HepG2 (cell line): ENCODE measurements around the gene CTCF. TPM values are rescaled to one million over a fixed set of nuclear protein-coding genes. Genes with fewer than 3 reads are reported as not detected.

Source experiments
- ATAC-seq: fragments of 200-7000 bp; cut with Tn5 transposase; 3 replicates; pipeline ENCODE4 v1.9.1; 2020; ENCODE audit warnings: mild to moderate bottlenecking, moderate library complexity
- BruUV-seq: library from RNA; stranded (reverse); fragments of 400-500 nt; replicated peaks from 2 replicates; lab custom pipeline; 2021; lab: Mats Ljungman, UMichigan
- CTCF ChIA-PET: fragments of 300-600 bp; formaldehyde crosslinking; extraction: SDS; loops from one replicate; lab custom pipeline; 2021; ENCODE audit warnings: low total read pairs, inconsistent platforms, low intra/inter-chr PET ratio; lab: Yijun Ruan, JAX
- POLR2A ChIA-PET: fragments of 350-600 bp; sonication (Branson Sonifier 250); formaldehyde crosslinking; loops from one replicate; lab custom pipeline; 2020; ENCODE audit warnings: antibody characterized with exemption, inconsistent platforms; lab: Yijun Ruan, JAX
- DNase-seq: peaks from one replicate; pipeline ENCODE4 v3.0.0-alpha.2; 2015; ENCODE audit warnings: low spot score
- FAIRE-seq: peaks from 3 replicates; lab custom pipeline; 2011; peaks lifted over from hg19 to GRCh38; lab: Jason Lieb, UNC
- H2AFZ ChIP-seq: one replicate; pipeline ENCODE4 v1.6.1; 2011; ENCODE audit warnings: low read length, inconsistent platforms
- H3K27ac ChIP-seq: fragments of 300-600 bp; 3 replicates; pipeline ENCODE4 v1.8.0; 2011; ENCODE audit warnings: mixed run types, mild to moderate bottlenecking, mixed read lengths, low read length, inconsistent platforms; ENCODE audit not compliant: insufficient read depth; ENCODE audit errors: extremely low read length
- H3K27me3 ChIP-seq, 2 experiments: fragments of 200-600 bp in 1 of 2; 2 replicates in 1 of 2; 3 replicates in 1 of 2; pipeline versions ENCODE4 v1.6.0 to v1.8.0; 2011; ENCODE audit warnings: low read length in 2 of 2, mild to moderate bottlenecking in 2 of 2, moderate library complexity in 2 of 2, inconsistent platforms in 1 of 2; ENCODE audit not compliant: insufficient read depth in 2 of 2, control insufficient read depth in 1 of 2
- H3K36me3 ChIP-seq, 2 experiments: fragments of 200-600 bp in 1 of 2; replicated peaks in 1 of 2; 2 replicates in 1 of 2; 3 replicates in 1 of 2; pipeline versions ENCODE4 v1.5.1 to v1.8.0; 2011; ENCODE audit warnings: low read length in 2 of 2, inconsistent platforms in 1 of 2; ENCODE audit not compliant: insufficient read depth in 2 of 2, control insufficient read depth in 1 of 2
- H3K4me1 ChIP-seq: 2 replicates; pipeline ENCODE4 v1.5.1; 2012; ENCODE audit warnings: low read length, inconsistent platforms; ENCODE audit not compliant: insufficient read depth
- H3K4me2 ChIP-seq: 2 replicates; pipeline ENCODE4 v1.6.0; 2011; ENCODE audit warnings: low read depth, low read length, inconsistent platforms
- H3K4me3 ChIP-seq, 3 experiments: fragments of 200-600 bp in 1 of 3; sonication (generic), shearing (Covaris generic) in 1 of 3; replicated peaks in 1 of 3; 2 replicates each; pipeline ENCODE4 v1.5.1; 2011 to 2016; ENCODE audit warnings: low read length in 3 of 3, inconsistent platforms in 2 of 3, low read depth in 2 of 3, mild to moderate bottlenecking in 2 of 3, control low read depth in 1 of 3, mixed read lengths in 1 of 3; ENCODE audit not compliant: insufficient read depth in 1 of 3
- H3K79me2 ChIP-seq: one replicate; pipeline ENCODE4 v1.6.1; 2011; ENCODE audit warnings: low read length, inconsistent platforms; ENCODE audit not compliant: insufficient read depth
- H3K9ac ChIP-seq: 2 replicates; pipeline ENCODE4 v1.6.0; 2011; ENCODE audit warnings: mild to moderate bottlenecking, low read depth, low read length, inconsistent platforms; ENCODE audit not compliant: insufficient read depth
- H3K9me3 ChIP-seq: 2 replicates; pipeline ENCODE4 v1.5.1; 2012; ENCODE audit warnings: mild to moderate bottlenecking, low read length
- H4K20me1 ChIP-seq: 2 replicates; pipeline ENCODE4 v1.6.0; 2011; ENCODE audit warnings: inconsistent platforms, mild to moderate bottlenecking, low read length, moderate library complexity; ENCODE audit not compliant: insufficient read depth
- ASH2L ChIP-seq: fragments of 300-600, 200-600 bp; sonication (generic); IDR thresholded peaks from 2 replicates; pipeline ENCODE4 v1.7.0; 2017; ENCODE audit warnings: low read depth, mild to moderate bottlenecking, moderate library complexity, mixed read lengths, low read length; ENCODE audit not compliant: insufficient read length
- BRD4 ChIP-seq: sonication (generic); formaldehyde crosslinking; IDR thresholded peaks from 2 replicates; pipeline ENCODE4 v1.4.0; 2020; ENCODE audit warnings: missing genetic modification reagents
- CENPX ChIP-seq: sonication (generic); formaldehyde crosslinking; IDR thresholded peaks from 2 replicates; pipeline ENCODE4 v1.9.0; 2021; ENCODE audit warnings: mild to moderate bottlenecking, missing genetic modification reagents, moderate library complexity
- MXI1 ChIP-seq: IDR thresholded peaks from 3 replicates; pipeline ENCODE4 v1.6.1; 2012; ENCODE audit warnings: low read depth, low read length, inconsistent platforms, borderline replicate concordance
- NFATC3 ChIP-seq: sonication (generic); formaldehyde crosslinking; IDR thresholded peaks from 2 replicates; pipeline ENCODE4 v1.5.1; 2020; ENCODE audit warnings: mild to moderate bottlenecking, missing genetic modification reagents
- POLR2A ChIP-seq, 2 experiments: IDR thresholded peaks; 2 replicates each; pipeline ENCODE4 v1.6.1; 2011; ENCODE audit warnings: low read depth in 2 of 2, low read length in 2 of 2, mild to moderate bottlenecking in 1 of 2, moderate library complexity in 1 of 2; ENCODE audit not compliant: insufficient read depth in 1 of 2
- RAD51 ChIP-seq: fragments of 450-650 bp; IDR thresholded peaks from 2 replicates; pipeline ENCODE4 v1.6.1; 2016; ENCODE audit warnings: borderline replicate concordance
- RXRB ChIP-seq: IDR thresholded peaks from 2 replicates; pipeline ENCODE4 v1.6.1; 2016; ENCODE audit warnings: borderline replicate concordance, missing genetic modification reagents, missing compliant biosample characterization
- ZBTB7B ChIP-seq: sonication (generic); formaldehyde crosslinking; IDR thresholded peaks from 2 replicates; pipeline ENCODE4 v1.4.0; 2020; ENCODE audit warnings: missing genetic modification reagents
- ZNF564 ChIP-seq: sonication (generic); formaldehyde crosslinking; IDR thresholded peaks from 2 replicates; pipeline ENCODE4 v1.8.1; 2023; ENCODE audit warnings: mild to moderate bottlenecking, missing genetic modification reagents
- ZNF569 ChIP-seq: sonication (generic); formaldehyde crosslinking; IDR thresholded peaks from 2 replicates; pipeline ENCODE4 v1.5.0; 2020; ENCODE audit warnings: mild to moderate bottlenecking, missing genetic modification reagents, moderate library complexity, borderline replicate concordance
- ZNF605 ChIP-seq: sonication (generic); formaldehyde crosslinking; IDR thresholded peaks from 2 replicates; pipeline ENCODE4 v1.8.0; 2022; ENCODE audit warnings: mild to moderate bottlenecking, missing genetic modification reagents
- ZNF709 ChIP-seq: sonication (generic); formaldehyde crosslinking; IDR thresholded peaks from 2 replicates; pipeline ENCODE4 v1.5.0; 2020; ENCODE audit warnings: mild to moderate bottlenecking, missing genetic modification reagents
- ZNF720 ChIP-seq: sonication (generic); formaldehyde crosslinking; IDR thresholded peaks from 2 replicates; pipeline ENCODE4 v1.4.0; 2020; ENCODE audit warnings: missing genetic modification reagents
- in situ Hi-C: cut with HindIII; loops from 2 replicates; pipeline ENCODE4 v1.10.0; 2017; ENCODE audit warnings: low pct_unique_long_range_greater_than_20kb; ENCODE audit not compliant: extremely low pct_ligation_motif_present
- intact Hi-C: fragments of 100-400 bp; cut with micrococcal nuclease; formaldehyde crosslinking; loops from one replicate; pipeline ENCODE4 v1.10.0; 2022; ENCODE audit not compliant: unreplicated experiment
- polyA plus RNA-seq, 8 experiments: library from polyadenylated mRNA; depleted of rRNA in 3 of 8; stranded (reverse) in 7 of 8; unstranded in 1 of 8; fragments of >200 nt; fragmentation: Illumina TruSeq in 4 of 8; extraction: Trizol in 4 of 8; gene quantifications; 2 replicates each; pipeline versions ENCODE4 v1.2.1 to v1.2.3, GENCODE V29; 2011 to 2016; ENCODE audit warnings: low read depth in 4 of 8, missing spikeins in 1 of 8, mixed read lengths in 1 of 8; ENCODE audit not compliant: insufficient read depth in 1 of 8
- total RNA-seq, 5 experiments: library from RNA; depleted of rRNA; stranded (reverse); fragments of >200 nt; fragmentation: Illumina TruSeq; extraction: Trizol; gene quantifications; 2 replicates each; pipeline ENCODE4 v1.2.3, GENCODE V29; 2016; ENCODE audit warnings: low read depth in 1 of 5
- TF ChIP-seq, protein P1 (sequence below): sonication (generic); formaldehyde crosslinking; IDR thresholded peaks from 2 replicates; pipeline ENCODE4 v1.8.0; 2022; ENCODE audit warnings: missing genetic modification reagents, mild to moderate bottlenecking, inconsistent platforms, borderline replicate concordance
- TF ChIP-seq, protein P2 (sequence below): sonication (generic); formaldehyde crosslinking; IDR thresholded peaks from 2 replicates; pipeline ENCODE4 v1.5.1; 2020; ENCODE audit warnings: missing genetic modification reagents, mild to moderate bottlenecking, borderline replicate concordance

Gene CTCF
- total and polyA plus RNA-seq, 2 of the 13 experiments (the other 11 are each of a cell fraction or from before 2014, with no cell fraction given) = 19.5 to 37.5 TPM

DNA sequence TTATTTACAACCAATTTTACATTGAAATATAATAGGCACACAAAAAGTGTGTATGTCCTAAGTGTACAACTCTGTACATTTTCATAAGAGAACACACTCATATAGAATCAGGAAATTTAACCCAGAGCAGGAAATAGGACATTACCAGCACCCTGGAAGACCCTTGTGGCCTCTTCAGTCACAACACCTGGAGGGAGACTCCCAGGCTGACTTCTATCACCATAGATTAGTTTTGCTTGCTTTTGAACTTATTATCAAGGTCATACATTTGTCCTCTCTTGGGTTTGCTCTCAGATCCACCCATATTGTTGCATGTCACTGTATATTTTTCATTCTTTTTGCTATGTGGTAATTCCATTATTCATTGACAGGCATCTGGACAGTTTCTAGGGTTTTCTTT is 27.9 kb upstream of the CTCF start:
- TF ChIP-seq ZNF709 (CRISPR knock-in tag) (no peak), ASH2L (no peak), BRD4 (CRISPR knock-in tag) (no peak), MXI1 (no peak), ZNF720 (no peak), CENPX (no peak), RXRB (CRISPR knock-in tag) (no peak), ZBTB7B (CRISPR knock-in tag) (no peak), ZNF569 (CRISPR knock-in tag) (no peak), NFATC3 (CRISPR knock-in tag) (no peak), POLR2A (IDR thresholded peaks at IDR 0.05; ENCODE audit: insufficient read depth in 1 of 2, low read depth in 2 of 2, low read length in 2 of 2) (no peak), ZNF564 (CRISPR knock-in tag) (no peak), ZNF605 (CRISPR knock-in tag) (no peak), RAD51 (no peak)
- TF ChIP-seq, protein P1, sequence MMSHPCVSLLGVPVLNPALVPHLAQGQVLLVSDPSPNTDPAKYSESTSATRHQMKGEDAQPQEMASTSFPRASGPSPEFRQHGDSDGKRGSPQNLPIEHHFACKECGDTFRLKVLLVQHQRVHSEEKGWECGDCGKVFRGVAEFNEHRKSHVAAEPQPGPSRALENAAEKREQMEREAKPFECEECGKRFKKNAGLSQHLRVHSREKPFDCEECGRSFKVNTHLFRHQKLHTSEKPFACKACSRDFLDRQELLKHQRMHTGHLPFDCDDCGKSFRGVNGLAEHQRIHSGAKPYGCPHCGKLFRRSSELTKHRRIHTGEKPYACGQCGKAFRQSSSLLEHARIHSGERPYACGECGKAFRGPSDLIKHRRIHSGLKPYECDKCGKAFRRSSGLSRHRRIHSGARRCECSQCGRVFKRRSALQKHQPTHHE (CRISPR knock-in tag) = no peak
- TF ChIP-seq, protein P2, sequence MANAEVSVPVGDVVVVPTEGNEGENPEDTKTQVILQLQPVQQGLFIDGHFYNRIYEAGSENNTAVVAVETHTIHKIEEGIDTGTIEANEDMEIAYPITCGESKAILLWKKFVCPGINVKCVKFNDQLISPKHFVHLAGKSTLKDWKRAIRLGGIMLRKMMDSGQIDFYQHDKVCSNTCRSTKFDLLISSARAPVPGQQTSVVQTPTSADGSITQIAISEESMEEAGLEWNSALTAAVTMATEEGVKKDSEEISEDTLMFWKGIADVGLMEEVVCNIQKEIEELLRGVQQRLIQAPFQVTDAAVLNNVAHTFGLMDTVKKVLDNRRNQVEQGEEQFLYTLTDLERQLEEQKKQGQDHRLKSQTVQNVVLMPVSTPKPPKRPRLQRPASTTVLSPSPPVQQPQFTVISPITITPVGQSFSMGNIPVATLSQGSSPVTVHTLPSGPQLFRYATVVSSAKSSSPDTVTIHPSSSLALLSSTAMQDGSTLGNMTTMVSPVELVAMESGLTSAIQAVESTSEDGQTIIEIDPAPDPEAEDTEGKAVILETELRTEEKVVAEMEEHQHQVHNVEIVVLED (CRISPR knock-in tag) = no peak
- Histone ChIP-seq H3K27ac (no peak overlapping the region), H3K27me3 (no peaks in the 10 kb centered on the region; a peak in 1 of 5 replicates), H2AFZ (no peak overlapping the region), H3K79me2 (peaks cover 4% of the 10 kb centered on the region), H4K20me1 (peaks cover 35% of the 10 kb centered on the region; the same call in 1 of the 2 replicates), H3K4me3 (no peak overlapping the region), H3K36me3 (peaks cover under 1 to 1% of the 10 kb centered on the region in 2 experiments; a peak in 1 of 5 replicates), H3K9ac (no peak overlapping the region), H3K4me2 (no peak overlapping the region), H3K4me1 (peaks cover 51% of the 10 kb centered on the region), H3K9me3 (no peaks in the 10 kb centered on the region)
- DNase-seq (no peak), ATAC-seq (no peak), FAIRE-seq (peak; percentile 30)
- in situ Hi-C loops (no loop called here), intact Hi-C loops (no loop called here)
- ChIA-PET POLR2A (no interaction called here), CTCF (interaction anchor here (2.2 kb wide), 1 partner anchor 13 kb away, joined by 10 read pairs; no protein-coding TSS in a partner anchor)
- BruUV-seq = no TSS peak
